ENCODE results near the gene TPCN1.

The TPCN1 gene

GRCh38 chr12:113292091-113292490 is 70.8 kb downstream of the TPCN1 start:
- no peak for DNase-seq
- H3K4me3 ChIP-seq (ENCODE audit: low read depth, low read length): no peak overlapping the region
- no peak overlapping the region for H3K27ac ChIP-seq
- in situ Hi-C loops (cut with HindIII; ENCODE audit: low pct_ligation_motif_present, low sequenced_read_pairs): no loop called here
- no peaks in the 10 kb centered on the region for H3K27me3 ChIP-seq (replicated peaks)
- no peak for TF ChIP-seq CTCF (IDR thresholded peaks at IDR 0.05; ENCODE audit: low read depth, low read length, missing control alignments)
- peaks cover 16% of the 10 kb centered on the region for H3K36me3 ChIP-seq (replicated peaks)

- no peak overlapping the region for H3K4me3 ChIP-seq (ENCODE audit: low read depth, low read length)
- no peak for DNase-seq
- no peak overlapping the region for H3K27ac ChIP-seq
- no peaks in the 10 kb centered on the region for H3K27me3 ChIP-seq (replicated peaks)
- peaks cover 16% of the 10 kb centered on the region for H3K36me3 ChIP-seq (replicated peaks)
- in situ Hi-C loops (cut with HindIII; ENCODE audit: low pct_ligation_motif_present, low sequenced_read_pairs): no loop called here
- TF ChIP-seq CTCF (IDR thresholded peaks at IDR 0.05; ENCODE audit: low read depth, low read length, missing control alignments): no peak
These were observed 71.3 kb downstream of the TPCN1 start for GRCh38 chr12:113292547-113292946.

GRCh38 chr12:113293100-113293499 is 71.8 kb downstream of the TPCN1 start:
- DNase-seq: no peak
- H3K27ac ChIP-seq: no peak overlapping the region
- TF ChIP-seq CTCF (IDR thresholded peaks at IDR 0.05; ENCODE audit: low read depth, low read length, missing control alignments): no peak
- no peak overlapping the region for H3K4me3 ChIP-seq (ENCODE audit: low read depth, low read length)
- in situ Hi-C loops (cut with HindIII; ENCODE audit: low pct_ligation_motif_present, low sequenced_read_pairs): no loop called here
- H3K36me3 ChIP-seq (replicated peaks): peaks cover 16% of the 10 kb centered on the region
- H3K27me3 ChIP-seq (replicated peaks): no peaks in the 10 kb centered on the region

GRCh38 chr12:113295886-113296556 is 74.8 kb downstream of the TPCN1 start:
- Histone ChIP-seq H3K27ac (no peak overlapping the region), H3K36me3 (replicated peaks) (peaks cover 16% of the 10 kb centered on the region), H3K4me3 (ENCODE audit: low read depth, low read length) (no peak overlapping the region), H3K27me3 (replicated peaks) (no peaks in the 10 kb centered on the region)
- no peak for TF ChIP-seq CTCF (IDR thresholded peaks at IDR 0.05; ENCODE audit: low read depth, low read length, missing control alignments)
- in situ Hi-C loops (cut with HindIII; ENCODE audit: low pct_ligation_motif_present, low sequenced_read_pairs): no loop called here
- no peak for DNase-seq

GRCh38 chr12:113296557-113297213 is 75.4 kb downstream of the TPCN1 start:
- H3K4me3 ChIP-seq (ENCODE audit: low read depth, low read length): no peak overlapping the region
- no peaks in the 10 kb centered on the region for H3K27me3 ChIP-seq (replicated peaks)
- no peak for TF ChIP-seq CTCF (IDR thresholded peaks at IDR 0.05; ENCODE audit: low read depth, low read length, missing control alignments)
- H3K36me3 ChIP-seq (replicated peaks): peaks cover 13% of the 10 kb centered on the region
- in situ Hi-C loops (cut with HindIII; ENCODE audit: low pct_ligation_motif_present, low sequenced_read_pairs): no loop called here
- DNase-seq: no peak
- H3K27ac ChIP-seq: no peak overlapping the region
